ENCODE results near the gene SERGEF.

- TF ChIP-seq CTCF (IDR thresholded peaks at IDR 0.05) (no peak), POLR2A (IDR thresholded peaks at IDR 0.05) (no peak)
These were observed 270.8 kb downstream of the SERGEF start for GRCh38 chr11:17742019-17742418.

Measured in ovary (tissue), 3 donors.